ENCODE data around the gene GALNS.

The GALNS gene

GRCh38 chr16:88813269-88814143 lies 43.2 kb downstream of the GALNS start:
- TF ChIP-seq FOXM1 (IDR thresholded peaks at IDR 0.05; ENCODE audit: borderline replicate concordance, low read depth) (no peak), TCF12 (IDR thresholded peaks at IDR 0.05; ENCODE audit: low read depth) (no peak), YY1 (IDR thresholded peaks at IDR 0.05; ENCODE audit: low read depth) (no peak), TAF1 (IDR thresholded peaks at IDR 0.05; ENCODE audit: low read depth) (no peak), CEBPB (IDR thresholded peaks at IDR 0.05) (no peak), EGR1 (IDR thresholded peaks at IDR 0.05) (no peak), RAD21 (IDR thresholded peaks at IDR 0.05; ENCODE audit: low read depth) (no peak), MAX (IDR thresholded peaks at IDR 0.05) (no peak), EP300 (IDR thresholded peaks at IDR 0.05; ENCODE audit: borderline replicate concordance) (no peak), TEAD4 (IDR thresholded peaks at IDR 0.05) (no peak), ZBTB7A (IDR thresholded peaks at IDR 0.05; ENCODE audit: low read depth) (no peak), CREB1 (IDR thresholded peaks at IDR 0.05; ENCODE audit: low read depth) (no peak), REST (IDR thresholded peaks at IDR 0.05; ENCODE audit: low read depth) (no peak), USF1 (IDR thresholded peaks at IDR 0.05) (no peak), NFIC (IDR thresholded peaks at IDR 0.05) (no peak)

- TF ChIP-seq REST (IDR thresholded peaks at IDR 0.05; ENCODE audit: low read depth), result no peak
- no peak for TF ChIP-seq MAX (IDR thresholded peaks at IDR 0.05)
- TF ChIP-seq ZBTB7A (IDR thresholded peaks at IDR 0.05; ENCODE audit: low read depth), result peak; percentile 1; the same call in 1 of the 2 replicates
- TF ChIP-seq TCF12 (IDR thresholded peaks at IDR 0.05; ENCODE audit: low read depth), result no peak
- peak; percentile 61 for TF ChIP-seq CEBPB (IDR thresholded peaks at IDR 0.05)
- TF ChIP-seq FOXM1 (IDR thresholded peaks at IDR 0.05; ENCODE audit: borderline replicate concordance, low read depth), result no peak
- TF ChIP-seq TEAD4 (IDR thresholded peaks at IDR 0.05), result no peak
Measured at GRCh38 chr16:88812513-88813268, 44.1 kb downstream of the GALNS start.

- peak; percentile 67 for TF ChIP-seq TEAD4 (IDR thresholded peaks at IDR 0.05)
- peak; percentile 83 for TF ChIP-seq ZBTB7A (IDR thresholded peaks at IDR 0.05; ENCODE audit: low read depth)
- no peak for TF ChIP-seq CREB1 (IDR thresholded peaks at IDR 0.05; ENCODE audit: low read depth)
- no peak for TF ChIP-seq REST (IDR thresholded peaks at IDR 0.05; ENCODE audit: low read depth)
- peak; percentile 87 for TF ChIP-seq MAX (IDR thresholded peaks at IDR 0.05)
- TF ChIP-seq YY1 (IDR thresholded peaks at IDR 0.05; ENCODE audit: low read depth), result peak; percentile 89
- TF ChIP-seq NFIC (IDR thresholded peaks at IDR 0.05), result peak; percentile 68
- peak; percentile 99 for TF ChIP-seq EGR1 (IDR thresholded peaks at IDR 0.05)
- TF ChIP-seq TAF1 (IDR thresholded peaks at IDR 0.05; ENCODE audit: low read depth), result peak; percentile 47
- no peak for TF ChIP-seq FOXM1 (IDR thresholded peaks at IDR 0.05; ENCODE audit: borderline replicate concordance, low read depth)
- peak; percentile 61; the same call in 1 of the 2 replicates for TF ChIP-seq EP300 (IDR thresholded peaks at IDR 0.05; ENCODE audit: borderline replicate concordance)
- peak; percentile 70; the same call in 1 of the 2 replicates for TF ChIP-seq TCF12 (IDR thresholded peaks at IDR 0.05; ENCODE audit: low read depth)
- peak; percentile 63; the same call in 1 of the 2 replicates for TF ChIP-seq RAD21 (IDR thresholded peaks at IDR 0.05; ENCODE audit: low read depth)
- TF ChIP-seq USF1 (IDR thresholded peaks at IDR 0.05), result peak; percentile 69
- TF ChIP-seq CEBPB (IDR thresholded peaks at IDR 0.05), result no peak
Measured at GRCh38 chr16:88811769-88812512, 44.8 kb downstream of the GALNS start, which contains the start of gene APRT. APRT (minus strand) TSS chr16:88811928; CDS start chr16:88811899, 29 bp downstream.
